GM12878 (cell line): ENCODE data around the gene NPIPB6. TPM values are rescaled to one million over a fixed set of nuclear protein-coding genes. Genes with fewer than 3 reads are reported as not detected.

Source experiments
- ATAC-seq: fragments of 200-7000 bp; cut with Tn5 transposase; 3 replicates; pipeline ENCODE4 v1.9.1; 2020; ENCODE audit warnings: mild to moderate bottlenecking, moderate library complexity
- BruUV-seq: library from RNA; stranded (reverse); fragments of 400-500 nt; replicated peaks from 2 replicates; lab custom pipeline; 2021; lab: Mats Ljungman, UMichigan
- CTCF ChIA-PET: fragments of 300-600 bp; sonication (Branson Sonifier 250); formaldehyde crosslinking; extraction: SDS; loops from one replicate; lab custom pipeline; 2021; ENCODE audit warnings: inconsistent platforms; lab: Yijun Ruan, JAX
- POLR2A ChIA-PET: fragments of 350-600 bp; formaldehyde crosslinking; extraction: SDS; loops from one replicate; lab custom pipeline; 2021; ENCODE audit warnings: inconsistent platforms; lab: Charles Lee
- RAD21 ChIA-PET: fragments of 300-600 bp; sonication (Branson Sonifier 250); formaldehyde crosslinking; loops from one replicate; lab custom pipeline; 2023; ENCODE audit warnings: antibody characterized with exemption; ENCODE audit not compliant: unreplicated experiment; lab: Charles Lee
- SMC1A ChIA-PET: fragments of 300-600 bp; sonication (Branson Sonifier 250); formaldehyde crosslinking; loops from one replicate; lab custom pipeline; 2023; ENCODE audit not compliant: unreplicated experiment, uncharacterized antibody; lab: Charles Lee
- DNase-seq: peaks from one replicate; pipeline ENCODE4 v3.0.0-alpha.2; 2011; ENCODE audit warnings: low read depth, low spot score
- FAIRE-seq: peaks from 3 replicates; lab custom pipeline; 2011; peaks lifted over from hg19 to GRCh38; lab: Jason Lieb, UNC
- H2AFZ ChIP-seq: 2 replicates; pipeline ENCODE4 v1.6.0; 2011; ENCODE audit warnings: low read depth, low read length, control low read depth; ENCODE audit not compliant: control insufficient read depth
- H3K27ac ChIP-seq: 2 replicates; pipeline ENCODE4 v1.5.1; 2011; ENCODE audit warnings: control low read depth; ENCODE audit not compliant: control insufficient read depth, insufficient read depth
- H3K27me3 ChIP-seq, 2 experiments: replicated peaks in 1 of 2; 2 replicates each; pipeline versions ENCODE4 v1.6.0 to v1.6.1; 2011; ENCODE audit warnings: low read length in 1 of 2; ENCODE audit not compliant: control insufficient read depth in 2 of 2, insufficient read depth in 2 of 2
- H3K36me3 ChIP-seq, 2 experiments: 2 replicates each; pipeline ENCODE4 v1.5.1; 2011; ENCODE audit warnings: low read length in 1 of 2; ENCODE audit not compliant: control insufficient read depth in 2 of 2, insufficient read depth in 2 of 2
- H3K4me1 ChIP-seq: 2 replicates; pipeline ENCODE4 v1.6.1; 2011; ENCODE audit warnings: mild to moderate bottlenecking, low read length, moderate library complexity, mixed read lengths; ENCODE audit not compliant: control insufficient read depth, insufficient read depth
- H3K4me2 ChIP-seq: 2 replicates; pipeline ENCODE4 v1.6.0; 2011; ENCODE audit warnings: control low read depth; ENCODE audit not compliant: control insufficient read depth, insufficient read depth
- H3K4me3 ChIP-seq: fragments of 200-600 bp; sonication (generic); 2 replicates; pipeline ENCODE4 v1.5.1; 2016
- H3K79me2 ChIP-seq: 2 replicates; pipeline ENCODE4 v1.6.0; 2011; ENCODE audit warnings: low read length; ENCODE audit not compliant: control insufficient read depth, insufficient read depth
- H3K9ac ChIP-seq: 2 replicates; pipeline ENCODE4 v1.8.0; 2011; ENCODE audit warnings: low read length, control low read depth, mixed read lengths; ENCODE audit not compliant: control insufficient read depth, insufficient read depth
- H3K9me3 ChIP-seq: replicated peaks from 3 replicates; pipeline ENCODE4 v1.5.1; 2011; ENCODE audit warnings: mild to moderate bottlenecking, low read length; ENCODE audit not compliant: control insufficient read depth, insufficient read depth
- H4K20me1 ChIP-seq: 2 replicates; pipeline ENCODE4 v1.6.0; 2011; ENCODE audit not compliant: control insufficient read depth, insufficient read depth
- CEBPB ChIP-seq, 2 experiments: fragments of 150-350 bp in 1 of 2; IDR thresholded peaks; 2 replicates each; pipeline ENCODE4 v1.6.1; 2012 to 2014; ENCODE audit warnings: low read depth in 2 of 2, low read length in 2 of 2, borderline replicate concordance in 1 of 2, inconsistent platforms in 1 of 2
- HSF1 ChIP-seq: fragments of 150-350 bp; IDR thresholded peaks from 2 replicates; pipeline ENCODE4 v1.6.1; 2014; ENCODE audit warnings: mild to moderate bottlenecking, low read depth, low read length
- MEF2A ChIP-seq: IDR thresholded peaks from 2 replicates; pipeline ENCODE4 v1.6.1; 2011; ENCODE audit warnings: low read depth, mild to moderate bottlenecking, low read length, moderate library complexity; ENCODE audit not compliant: insufficient read depth
- PML ChIP-seq: IDR thresholded peaks from 2 replicates; pipeline ENCODE4 v1.6.1; 2012; ENCODE audit warnings: low read length, inconsistent platforms
- SIX5 ChIP-seq: IDR thresholded peaks from 2 replicates; pipeline ENCODE4 v1.6.1; 2011; ENCODE audit warnings: mild to moderate bottlenecking, low read depth, low read length, moderate library complexity; ENCODE audit not compliant: severe bottlenecking
- SPI1 ChIP-seq: IDR thresholded peaks from 2 replicates; pipeline ENCODE4 v1.6.1; 2011; ENCODE audit warnings: low read depth, mild to moderate bottlenecking, low read length, moderate library complexity, borderline replicate concordance; ENCODE audit not compliant: insufficient read depth
- SRF ChIP-seq, 2 experiments: IDR thresholded peaks; 2 replicates each; pipeline ENCODE4 v1.6.1; 2011; ENCODE audit warnings: low read depth in 2 of 2, low read length in 2 of 2, mild to moderate bottlenecking in 1 of 2, moderate library complexity in 1 of 2
- STAT3 ChIP-seq: IDR thresholded peaks from 2 replicates; pipeline ENCODE4 v1.6.1; 2011; ENCODE audit warnings: low read depth, low read length, improper control_type of control experiment
- ZBED1 ChIP-seq: IDR thresholded peaks from 2 replicates; pipeline ENCODE4 v1.6.1; 2016; ENCODE audit warnings: borderline replicate concordance
- ZBTB11 ChIP-seq: fragments of 450-650 bp; formaldehyde crosslinking; IDR thresholded peaks from 2 replicates; pipeline ENCODE4 v1.5.0; 2022; ENCODE audit warnings: mild to moderate bottlenecking, missing genetic modification characterization
- ZBTB33 ChIP-seq: fragments of 450-650 bp; IDR thresholded peaks from 2 replicates; pipeline ENCODE4 v1.6.1; 2017; ENCODE audit warnings: mild to moderate bottlenecking
- ZBTB4 ChIP-seq: fragments of 450-650 bp; formaldehyde crosslinking; IDR thresholded peaks from 2 replicates; pipeline ENCODE4 v1.4.0; 2022; ENCODE audit warnings: mild to moderate bottlenecking, moderate library complexity
- ZNF622 ChIP-seq: fragments of 450-650 bp; IDR thresholded peaks from 2 replicates; pipeline ENCODE4 v1.6.1; 2017; ENCODE audit warnings: mild to moderate bottlenecking, inconsistent platforms
- ZZZ3 ChIP-seq: IDR thresholded peaks from 2 replicates; pipeline ENCODE4 v1.6.1; 2011; ENCODE audit warnings: low read depth; ENCODE audit not compliant: control insufficient read depth, insufficient read length
- WGBS: methylation state at CpG from one replicate; pipeline ENCODE4 v1.1.6; 2016; ENCODE audit warnings: low lambda C conversion rate; ENCODE audit not compliant: insufficient replicate concordance, insufficient coverage; ENCODE audit errors: missing lambda C conversion rate; 5-methylcytosine and 5-hydroxymethylcytosine counted together
- in situ Hi-C: fragments of 300-500 bp; cut with MboI; formaldehyde crosslinking; loops from 9 replicates; pipeline ENCODE4 v1.14.3; 2018; ENCODE audit warnings: mixed read lengths
- intact Hi-C: fragments of 100-400 bp; cut with micrococcal nuclease; formaldehyde crosslinking; loops from one replicate; pipeline ENCODE4 v1.14.2; 2022; ENCODE audit not compliant: unreplicated experiment
- polyA plus RNA-seq, 11 experiments: library from polyadenylated mRNA; depleted of rRNA in 4 of 11; unstranded in 6 of 11; stranded (reverse) in 5 of 11; fragments of >200 nt; fragmentation: Nextera tagmentation in 4 of 11; fragmentation: Illumina TruSeq in 1 of 11; extraction: Ambion mirVana in 4 of 11; extraction: Trizol in 1 of 11; gene quantifications; 1 replicate in 1 of 11; 2 replicates in 10 of 11; pipeline versions ENCODE4 v1.2.1 to v1.2.3, GENCODE V29; 2011 to 2016; ENCODE audit warnings: inconsistent platforms in 2 of 11, missing spikeins in 2 of 11, low read depth in 1 of 11
- total RNA-seq, 4 experiments: library from RNA; depleted of rRNA in 3 of 4; stranded (reverse); fragments of >200 nt in 3 of 4; fragmentation: Illumina TruSeq in 1 of 4; extraction: Trizol in 1 of 4; gene quantifications; 2 replicates each; pipeline versions ENCODE4 v1.2.1 to v1.2.3, GENCODE V29; 2013 to 2021

The NPIPB6 gene
- total and polyA plus RNA-seq, 10 of the 15 experiments (the other 5 are each of a cell fraction or from before 2014, with no cell fraction given) = 0.24 to 0.76 (median 0.44) TPM; not detected in 5

DNA sequence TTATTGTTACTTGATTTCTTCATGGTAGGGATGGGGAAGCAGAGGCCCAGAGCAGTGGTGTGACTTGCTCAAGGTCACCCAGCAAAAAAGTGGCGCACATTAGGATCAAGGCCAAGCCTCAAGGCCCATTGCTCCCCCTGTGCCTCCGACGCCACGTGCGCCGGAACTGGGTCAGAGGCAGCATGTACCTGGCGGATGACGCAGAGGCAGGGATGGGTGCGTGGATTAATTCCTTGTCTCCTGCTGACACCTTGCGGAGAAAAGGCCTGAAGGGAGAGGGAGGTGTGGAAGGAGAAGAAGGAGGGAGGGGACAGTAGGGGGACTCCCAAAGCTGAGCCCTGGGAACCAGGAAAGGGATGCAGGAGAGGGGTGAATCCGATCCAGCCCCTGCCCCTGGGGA, 52.5 kb downstream of the NPIPB6 start:
- no peak overlapping the region for H3K4me3 ChIP-seq
- intact Hi-C loops = no loop called here
- no peaks in the 10 kb centered on the region for H3K79me2 ChIP-seq
- peaks cover 3% of the 10 kb centered on the region; the same call in 1 of the 2 replicates for H3K4me1 ChIP-seq
- no peak overlapping the region for H2AFZ ChIP-seq
- RAD21 ChIA-PET = no interaction called here
- H3K9ac ChIP-seq = no peak overlapping the region
- H3K27me3 ChIP-seq = peaks cover 0 to 2% of the 10 kb centered on the region in 2 experiments; a peak in 2 of 4 replicates
- no peaks in the 10 kb centered on the region for H4K20me1 ChIP-seq
- BruUV-seq = no TSS peak
- DNase-seq (no peak), ATAC-seq (no peak), FAIRE-seq (no peak)
- WGBS = 91% methylated on average over 11 of the region's 11 CpGs
- H3K36me3 ChIP-seq = no peaks in the 10 kb centered on the region
- H3K27ac ChIP-seq = no peak overlapping the region
- CTCF ChIA-PET = interaction anchor here (1.3 kb wide), 1 partner anchor 11 kb away, joined by 6 read pairs; no protein-coding TSS in a partner anchor
- H3K4me2 ChIP-seq = no peak overlapping the region
- SMC1A ChIA-PET = no interaction called here
- in situ Hi-C loops = loop anchor here (5.0 kb wide), 1 partner anchor 33 kb away; no protein-coding TSS in a partner anchor
- POLR2A ChIA-PET = no interaction called here
- no peaks in the 10 kb centered on the region for H3K9me3 ChIP-seq
- TF ChIP-seq ZBTB11 (CRISPR knock-in tag) (no peak), ZBTB33 (no peak), ZBED1 (no peak), HSF1 (no peak), ZBTB4 (no peak), SPI1 (no peak), MEF2A (no peak), ZNF622 (no peak), ZZZ3 (no peak), CEBPB (IDR thresholded peaks at IDR 0.05; ENCODE audit: borderline replicate concordance in 1 of 2, low read depth in 2 of 2, low read length in 2 of 2) (no peak), STAT3 (no peak), SIX5 (no peak), PML (no peak), SRF (IDR thresholded peaks at IDR 0.05; ENCODE audit: low read depth in 2 of 2, low read length in 2 of 2) (no peak)
